HEK293T (cell line): Measurements from ENCODE around the gene GJD2.

Experiments used
- BHLHE40 ChIP-seq: fragments of 450-650 bp; IDR thresholded peaks from 2 replicates; pipeline ENCODE4 v1.6.1; 2016; ENCODE audit warnings: mild to moderate bottlenecking, moderate library complexity, borderline replicate concordance
- ELF4 ChIP-seq: fragments of 450-650 bp; IDR thresholded peaks from 2 replicates; pipeline ENCODE4 v1.6.1; 2017; ENCODE audit warnings: antibody characterized with exemption
- L3MBTL2 ChIP-seq: fragments of 450-650 bp; conservative IDR thresholded peaks from 2 replicates; pipeline ENCODE4 v1.6.1; 2016; ENCODE audit warnings: mild to moderate bottlenecking
- LEF1 ChIP-seq: fragments of 450-650 bp; IDR thresholded peaks from 2 replicates; pipeline ENCODE4 v1.6.1; 2017; ENCODE audit warnings: mild to moderate bottlenecking, borderline replicate concordance
- NFRKB ChIP-seq: fragments of 450-650 bp; IDR thresholded peaks from 2 replicates; pipeline ENCODE4 v1.6.1; 2016; ENCODE audit warnings: mild to moderate bottlenecking, moderate library complexity
- PKNOX1 ChIP-seq: fragments of 450-650 bp; IDR thresholded peaks from 2 replicates; pipeline ENCODE4 v1.6.1; 2016
- SP1 ChIP-seq: fragments of 450-650 bp; IDR thresholded peaks from 2 replicates; pipeline ENCODE4 v1.6.1; 2017
- SUZ12 ChIP-seq: fragments of 450-650 bp; IDR thresholded peaks from 2 replicates; pipeline ENCODE4 v1.6.1; 2016; ENCODE audit warnings: mild to moderate bottlenecking
- TARDBP ChIP-seq: fragments of 450-650 bp; IDR thresholded peaks from 2 replicates; pipeline ENCODE4 v1.6.1; 2016
- ZNF384 ChIP-seq: fragments of 450-650 bp; IDR thresholded peaks from 2 replicates; pipeline ENCODE4 v1.6.1; 2016

- TF ChIP-seq SP1 (no peak), ELF4 (no peak), PKNOX1 (no peak), SUZ12 (no peak), TARDBP (no peak), NFRKB (no peak), BHLHE40 (no peak), L3MBTL2 (no peak), ZNF384 (no peak), LEF1 (no peak)
These were observed 6.1 kb upstream of the GJD2 start for GRCh38 chr15:34760909-34761308.
